Erythroblast (primary cell): ENCODE results near the gene TESK2.

ENCODE experiments used
- GATA1 ChIP-seq: IDR thresholded peaks from 2 replicates; pipeline ENCODE4 v1.6.1; 2011; ENCODE audit warnings: low read depth, mild to moderate bottlenecking, control low read depth, low read length, moderate library complexity
- POLR2A ChIP-seq: IDR thresholded peaks from 2 replicates; pipeline ENCODE4 v1.6.1; 2011; ENCODE audit warnings: mild to moderate bottlenecking, low read length

GRCh38 chr1:45507195-45507594 is 16.2 kb upstream of the TESK2 start:
- TF ChIP-seq POLR2A (no peak), GATA1 (no peak)
